Measurements from ENCODE around the gene SLC38A3. TPM values are rescaled to one million over a fixed set of nuclear protein-coding genes. Genes with fewer than 3 reads are reported as not detected.

SLC38A3 gene
- total RNA-seq, 8 experiments from 2014 or later = 0.46 to 9.0 (median 0.85) TPM

DNA sequence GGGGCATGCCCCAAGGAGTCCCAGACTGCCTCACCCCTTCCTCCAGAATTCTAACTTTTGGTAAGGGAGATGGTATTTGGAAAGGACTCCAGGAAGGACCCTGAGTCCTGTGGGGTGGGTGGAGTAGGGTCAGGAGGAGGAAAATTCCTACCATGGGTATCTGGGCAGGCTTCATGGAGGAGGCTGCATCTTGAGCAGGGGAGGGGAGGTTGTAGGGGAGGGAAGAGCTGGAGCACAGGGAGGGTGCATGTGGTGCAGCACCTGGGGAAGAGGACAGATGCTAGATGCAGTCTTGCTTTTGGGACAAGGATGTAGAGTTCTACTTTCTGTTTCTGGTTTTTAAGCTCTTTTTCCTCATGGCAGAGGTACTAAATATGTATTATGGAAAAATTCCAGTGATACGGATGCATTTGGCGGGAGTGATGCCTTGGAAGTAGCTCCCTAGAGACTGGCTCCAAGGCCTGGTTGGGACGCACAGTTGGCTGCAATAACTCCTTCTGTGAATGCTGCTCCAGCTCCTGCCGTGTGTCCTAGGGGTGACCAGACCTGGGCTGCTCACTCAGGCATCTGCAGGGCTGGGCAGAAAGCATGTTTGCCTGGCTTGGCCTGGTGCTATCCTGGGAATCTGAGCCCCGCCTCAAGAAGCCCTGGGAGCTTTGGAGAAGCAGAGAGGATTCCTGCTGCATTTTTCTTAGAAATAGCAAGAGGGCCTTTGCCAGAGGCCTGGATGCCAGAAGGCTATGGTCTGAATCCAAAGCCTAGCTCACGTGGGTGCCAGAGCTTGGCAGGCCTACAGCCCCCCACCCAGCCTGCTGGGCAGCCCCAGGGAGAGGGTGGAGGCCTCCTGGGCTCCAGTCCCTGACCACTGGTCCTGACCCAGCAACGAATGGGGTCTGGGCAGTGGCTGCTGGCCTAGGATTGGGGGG is 39.8 kb upstream of the SLC38A3 start:
- in situ Hi-C loops (cut with MboI; ENCODE audit: low pct_unique_long_range_greater_than_20kb in 2 of 9, low sequenced_read_pairs in 9 of 9, unreplicated experiment in 9 of 9) = no loop called here
- H3K4me3 ChIP-seq = no peak overlapping the region
- H3K4me1 ChIP-seq (replicated peaks in 1 of 2) = peaks cover 24 to 26% of the 10 kb centered on the region in 2 donors
- peak in 4 of 8 experiments; percentile 16 to 72 (median 18) for ATAC-seq (replicated peaks in 6 of 8)
- H3K27ac ChIP-seq = no peak overlapping the region
- WGBS, 10 experiments = 17 to 100% (median 50%) methylated on average over 1 of the region's 7 CpGs; no CpG with 5 or more reads in 6 of the 10 experiments

DNA sequence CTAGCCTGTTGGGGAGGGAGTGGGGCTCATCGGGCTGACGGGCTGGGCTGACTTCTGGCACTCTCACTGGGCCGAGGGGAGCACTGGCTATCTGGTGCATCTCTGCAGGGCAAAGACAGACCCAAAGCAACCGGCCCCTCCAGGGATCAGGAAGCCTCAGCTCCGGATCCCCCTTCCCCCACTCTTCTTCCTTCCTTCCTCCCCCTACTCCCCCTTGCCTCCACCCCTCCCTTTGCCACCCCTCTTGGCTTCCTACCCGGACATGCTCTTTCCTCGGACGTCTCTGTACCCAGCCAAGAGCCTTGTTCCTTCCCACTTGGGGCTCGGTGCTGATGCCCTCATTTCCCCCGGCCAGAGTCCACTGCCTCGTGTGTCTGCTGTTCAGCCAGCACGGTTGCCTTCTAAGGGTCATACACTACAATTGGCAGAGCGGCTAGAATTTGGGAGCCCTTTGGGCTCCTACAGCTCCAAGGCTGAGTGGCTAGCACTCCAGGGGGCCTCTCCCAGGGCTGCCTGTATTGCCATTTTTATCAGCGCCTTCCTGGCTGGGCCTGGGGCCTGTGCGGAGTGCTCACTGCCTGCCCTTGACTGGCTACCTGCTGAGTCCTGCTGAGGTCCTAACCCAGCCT is 39.0 kb upstream of the SLC38A3 start:
- in situ Hi-C loops (cut with MboI; ENCODE audit: low pct_unique_long_range_greater_than_20kb in 2 of 9, low sequenced_read_pairs in 9 of 9, unreplicated experiment in 9 of 9) = no loop called here
- peak in 3 of 8 experiments; percentile 13 to 18 (median 16) for ATAC-seq (replicated peaks in 6 of 8)
- H3K27ac ChIP-seq = no peak overlapping the region
- no peak overlapping the region for H3K4me3 ChIP-seq
- H3K4me1 ChIP-seq (replicated peaks in 1 of 2) = peaks cover 20 to 21% of the 10 kb centered on the region in 2 donors
- WGBS, 10 experiments = 63 to 100% methylated on average over 1 to 4 of the region's 15 CpGs; no CpG with 5 or more reads in 8 of the 10 experiments

DNA sequence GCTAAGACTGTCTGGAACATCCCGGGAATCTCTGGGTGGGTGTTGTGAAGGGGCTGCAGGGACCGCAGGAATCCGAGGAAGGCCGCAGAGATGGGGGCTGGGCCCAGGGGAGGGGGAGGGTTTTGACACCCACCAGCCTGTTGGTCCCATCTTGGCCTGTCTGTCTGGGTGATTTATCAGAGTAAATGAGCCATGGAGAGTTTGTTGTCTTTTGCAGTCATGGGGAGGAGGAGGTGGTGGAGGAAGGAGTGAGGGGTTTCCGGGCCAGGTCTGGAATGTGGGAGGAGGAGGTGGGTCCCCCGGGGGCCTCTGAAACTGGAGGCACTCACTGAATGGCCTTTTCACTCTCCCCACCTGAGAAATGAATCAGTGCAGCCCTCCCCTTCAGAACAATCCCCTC is 38.5 kb upstream of the SLC38A3 start:
- in situ Hi-C loops (cut with MboI; ENCODE audit: low pct_unique_long_range_greater_than_20kb in 2 of 9, low sequenced_read_pairs in 9 of 9, unreplicated experiment in 9 of 9) = no loop called here

DNA sequence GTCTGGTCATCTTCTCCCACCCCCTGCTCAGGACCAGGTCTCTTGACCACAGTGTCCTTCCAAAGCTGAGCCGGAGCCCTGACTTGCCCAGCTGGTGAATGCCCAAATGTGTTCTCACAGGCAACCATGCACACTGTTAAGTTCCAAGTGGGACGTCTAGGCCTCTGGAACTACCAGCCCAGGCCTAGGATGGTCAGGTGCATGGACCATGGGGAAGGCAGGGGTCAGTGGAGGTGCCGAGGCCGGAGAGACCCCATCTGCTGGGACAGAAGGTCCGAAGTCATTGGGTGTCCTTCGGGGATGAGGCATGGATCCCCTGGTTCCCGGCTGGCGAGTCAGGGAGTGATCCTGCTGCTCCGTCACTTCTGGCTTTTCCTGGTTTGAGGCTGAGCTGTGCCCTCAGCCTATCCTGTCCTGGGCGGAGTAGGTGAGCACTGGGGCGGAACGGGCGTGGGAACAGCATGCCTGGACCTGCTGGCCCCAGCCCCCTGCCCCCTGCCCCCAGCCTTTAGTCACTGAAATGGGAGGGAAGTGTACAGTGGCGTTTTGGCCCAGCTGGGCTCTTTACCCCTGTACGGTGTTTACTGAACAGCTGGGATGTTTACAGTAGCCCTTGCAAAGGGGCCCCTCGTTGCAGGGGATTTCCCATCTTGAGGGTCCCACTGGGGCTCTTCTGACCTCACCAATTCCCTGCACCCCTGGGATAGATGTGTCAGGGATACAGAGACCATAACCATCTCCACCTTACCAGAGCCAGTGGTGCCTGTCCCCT is 37.8 kb upstream of the SLC38A3 start:
- peaks cover 20 to 21% of the 10 kb centered on the region in 2 donors for H3K4me1 ChIP-seq (replicated peaks in 1 of 2)
- in situ Hi-C loops (cut with MboI; ENCODE audit: low pct_unique_long_range_greater_than_20kb in 2 of 9, low sequenced_read_pairs in 9 of 9, unreplicated experiment in 9 of 9) = no loop called here
- peak in 4 of 8 experiments; percentile 25 to 46 (median 32) for ATAC-seq (replicated peaks in 6 of 8)
- no peak overlapping the region for H3K27ac ChIP-seq
- whole genome bisulfite sequencing, 10 experiments = 20 to 100% (median 78%) methylated on average over 1 to 7 of the region's 16 CpGs; no CpG with 5 or more reads in 4 of the 10 experiments
- H3K4me3 ChIP-seq = no peak overlapping the region

More for the DNA sequence above, 38.5 kb upstream of the SLC38A3 start:
- 0 to 44% (median 20%) methylated on average over 1 to 3 of the region's 6 CpGs; no CpG with 5 or more reads in 7 of the 10 experiments for WGBS, 10 experiments
- Histone ChIP-seq H3K27ac (no peak overlapping the region), H3K4me1 (replicated peaks in 1 of 2) (peaks cover 20 to 21% of the 10 kb centered on the region in 2 donors), H3K4me3 (no peak overlapping the region)
- ATAC-seq (replicated peaks in 6 of 8) = peak in 3 of 8 experiments; percentile 2 to 16 (median 10)

DNA sequence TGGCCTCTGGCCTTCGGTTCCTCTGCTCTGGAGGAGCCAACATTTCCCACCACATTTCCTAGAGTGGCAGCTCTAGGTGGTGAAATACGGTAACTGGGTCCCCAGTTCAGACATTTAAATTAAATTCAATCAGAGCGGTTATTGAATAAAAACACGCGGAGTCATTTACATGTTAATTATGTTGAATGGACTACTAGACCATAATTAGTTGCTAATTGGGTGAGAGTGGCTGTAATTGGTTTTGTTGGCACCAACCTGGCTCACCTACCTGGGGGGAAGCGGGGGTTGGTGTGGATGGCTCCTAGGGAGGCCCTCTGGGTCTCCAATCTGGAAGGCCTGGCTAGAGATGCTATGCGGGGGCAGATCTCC is 37.2 kb upstream of the SLC38A3 start:
- WGBS, 10 experiments = 0 to 100% (median 70%) methylated on average over 1 to 4 of the region's 7 CpGs; no CpG with 5 or more reads in 2 of the 10 experiments
- ATAC-seq (replicated peaks in 6 of 8) = no peak
- no peak overlapping the region for H3K4me3 ChIP-seq
- peaks cover 20 to 21% of the 10 kb centered on the region in 2 donors for H3K4me1 ChIP-seq (replicated peaks in 1 of 2)
- no peak overlapping the region for H3K27ac ChIP-seq
- in situ Hi-C loops (cut with MboI; ENCODE audit: low pct_unique_long_range_greater_than_20kb in 2 of 9, low sequenced_read_pairs in 9 of 9, unreplicated experiment in 9 of 9) = no loop called here

DNA sequence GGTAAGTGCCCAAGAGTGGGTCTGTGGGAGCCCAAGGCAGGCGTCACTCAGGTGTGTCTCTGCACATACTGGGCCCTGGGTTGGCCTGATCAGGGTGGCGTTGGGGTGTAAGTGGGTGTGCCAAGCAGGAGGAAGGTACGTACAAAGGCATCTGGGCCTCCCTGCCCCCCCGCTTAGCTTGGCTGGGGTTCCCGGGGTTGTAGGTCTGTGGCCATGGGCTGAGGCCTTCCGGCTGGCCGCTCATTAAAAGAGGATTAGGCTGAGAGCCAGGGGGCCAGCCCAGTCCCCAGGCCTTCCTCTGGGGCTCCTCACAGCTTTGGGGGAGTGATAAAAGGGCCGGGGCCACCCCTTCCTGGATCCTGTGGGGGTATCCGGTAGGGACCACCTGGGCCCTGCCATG is 36.7 kb upstream of the SLC38A3 start:
- ATAC-seq (replicated peaks in 6 of 8) = no peak
- no peak overlapping the region for H3K4me3 ChIP-seq
- peaks cover 20 to 21% of the 10 kb centered on the region in 2 donors for H3K4me1 ChIP-seq (replicated peaks in 1 of 2)
- 80 to 100% (median 87%) methylated on average over 1 to 8 of the region's 9 CpGs; no CpG with 5 or more reads in 7 of the 10 experiments for WGBS, 10 experiments
- in situ Hi-C loops (cut with MboI; ENCODE audit: low pct_unique_long_range_greater_than_20kb in 2 of 9, low sequenced_read_pairs in 9 of 9, unreplicated experiment in 9 of 9) = no loop called here
- no peak overlapping the region for H3K27ac ChIP-seq

DNA sequence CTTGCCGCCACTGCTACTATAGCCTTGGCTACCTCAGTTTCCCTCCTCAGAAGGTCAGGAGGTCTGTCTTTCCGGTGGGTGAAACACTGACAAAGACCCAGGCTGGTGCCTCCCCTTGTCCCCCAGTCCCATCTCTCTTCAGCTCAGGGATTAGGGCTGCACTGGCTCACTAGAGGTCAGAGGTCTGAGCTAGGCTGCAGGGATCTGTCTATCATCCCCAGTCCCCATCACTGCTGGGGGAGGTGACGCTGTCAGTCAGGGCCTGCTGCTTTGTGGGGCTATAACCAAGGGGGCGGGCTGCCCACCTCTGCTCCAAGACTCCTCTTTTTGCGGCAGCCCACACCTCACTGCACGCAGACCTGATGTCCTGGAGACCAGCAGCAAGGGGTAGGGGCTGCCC is 36.3 kb upstream of the SLC38A3 start:
- Histone ChIP-seq H3K27ac (no peak overlapping the region), H3K4me1 (replicated peaks in 1 of 2) (peaks cover 20 to 21% of the 10 kb centered on the region in 2 donors), H3K4me3 (no peak overlapping the region)
- WGBS, 10 experiments = 100% methylated on average over 1 to 2 of the region's 6 CpGs; no CpG with 5 or more reads in 8 of the 10 experiments
- ATAC-seq (replicated peaks in 6 of 8) = no peak
- in situ Hi-C loops (cut with MboI; ENCODE audit: low pct_unique_long_range_greater_than_20kb in 2 of 9, low sequenced_read_pairs in 9 of 9, unreplicated experiment in 9 of 9) = no loop called here

DNA sequence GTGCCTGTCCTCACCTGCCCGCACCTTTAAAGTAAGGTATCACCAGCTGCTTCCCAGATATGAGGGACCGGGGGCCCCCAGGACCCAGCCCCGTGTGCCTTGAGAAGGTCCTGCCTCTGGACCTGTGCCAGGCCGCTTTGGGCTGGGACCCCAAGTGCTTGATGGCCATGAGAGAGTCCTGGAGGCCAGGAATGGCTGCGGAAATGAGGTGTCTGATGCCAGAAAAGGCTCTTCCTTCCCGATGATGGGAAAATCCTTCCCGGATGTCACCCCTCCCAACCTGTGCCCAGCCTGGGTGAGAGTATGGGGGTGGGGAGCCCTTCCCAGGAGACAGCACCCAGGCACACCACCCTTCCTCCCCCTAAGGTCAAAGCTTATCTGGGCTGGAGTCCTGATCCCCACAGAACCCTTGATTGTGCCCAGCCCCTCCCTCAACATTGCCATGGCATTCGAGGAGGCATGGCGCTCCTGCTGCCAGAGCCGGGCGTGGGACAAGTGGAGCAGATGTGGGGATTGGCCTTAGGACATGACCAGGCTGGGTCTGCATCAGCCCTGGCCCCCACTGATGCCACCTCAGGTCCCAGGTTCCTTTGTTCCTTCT is 35.7 kb upstream of the SLC38A3 start:
- in situ Hi-C loops (cut with MboI; ENCODE audit: low pct_unique_long_range_greater_than_20kb in 2 of 9, low sequenced_read_pairs in 9 of 9, unreplicated experiment in 9 of 9) = no loop called here
- 41 to 89% (median 71%) methylated on average over 1 to 6 of the region's 11 CpGs; no CpG with 5 or more reads in 6 of the 10 experiments for WGBS, 10 experiments
- no peak for ATAC-seq (replicated peaks in 6 of 8)
- no peak overlapping the region for H3K27ac ChIP-seq
- no peak overlapping the region for H3K4me3 ChIP-seq
- peaks cover 20 to 21% of the 10 kb centered on the region in 2 donors for H3K4me1 ChIP-seq (replicated peaks in 1 of 2)

DNA sequence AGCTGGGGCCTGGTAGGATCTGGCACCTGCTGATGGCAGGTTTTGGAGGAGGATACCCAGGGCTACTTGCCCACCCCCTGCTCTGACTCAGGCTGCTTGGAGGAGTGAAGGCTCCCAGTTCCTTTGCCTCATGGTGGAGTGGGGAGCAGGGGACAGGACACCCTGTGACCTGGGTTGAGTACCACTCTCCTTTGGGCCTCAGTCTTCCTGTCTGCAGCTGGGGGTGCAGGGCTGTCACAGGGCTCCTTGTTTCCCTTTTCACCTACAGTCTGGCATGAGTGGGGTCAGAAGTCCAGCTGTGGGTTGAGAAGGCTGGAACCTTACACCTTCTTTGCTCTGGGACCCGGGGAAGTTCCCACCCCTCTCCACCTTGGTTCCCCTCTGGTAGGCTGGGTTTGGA is 35.2 kb upstream of the SLC38A3 start:
- Histone ChIP-seq H3K27ac (no peak overlapping the region), H3K4me1 (replicated peaks in 1 of 2) (peaks cover 20 to 21% of the 10 kb centered on the region in 2 donors), H3K4me3 (no peak overlapping the region)
- no peak for ATAC-seq (replicated peaks in 6 of 8)
- in situ Hi-C loops (cut with MboI; ENCODE audit: low pct_unique_long_range_greater_than_20kb in 2 of 9, low sequenced_read_pairs in 9 of 9, unreplicated experiment in 9 of 9) = no loop called here
- WGBS, 10 experiments = no CpG with 5 or more reads among the region's 1 CpG

DNA sequence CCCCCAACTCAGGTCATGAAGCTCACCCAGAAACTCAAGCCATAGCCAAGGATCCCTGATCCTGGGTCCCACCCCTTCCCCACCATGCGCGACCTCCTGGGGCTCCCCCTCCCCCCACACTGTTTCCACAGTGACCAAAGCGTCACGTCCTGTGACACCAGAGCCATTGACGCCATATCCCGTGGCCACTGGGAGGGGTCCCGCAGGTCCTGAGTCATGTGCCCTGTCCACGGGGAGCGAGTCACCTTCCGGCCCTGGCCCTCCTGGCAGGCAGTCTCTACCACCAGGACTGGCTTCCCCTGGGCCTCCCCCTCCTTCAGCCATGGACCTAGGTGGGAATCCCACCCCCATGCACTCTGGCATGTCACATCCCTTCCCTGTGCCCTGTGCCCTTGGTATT is 34.4 kb upstream of the SLC38A3 start:
- H3K4me1 ChIP-seq (replicated peaks in 1 of 2) = peaks cover 16 to 20% of the 10 kb centered on the region in 2 donors
- 83 to 100% methylated on average over 1 to 2 of the region's 10 CpGs; no CpG with 5 or more reads in 8 of the 10 experiments for WGBS, 10 experiments
- H3K4me3 ChIP-seq = no peak overlapping the region
- peak in 2 of 8 experiments; percentile 27 to 38 for ATAC-seq (replicated peaks in 6 of 8)
- no peak overlapping the region for H3K27ac ChIP-seq
- in situ Hi-C loops (cut with MboI; ENCODE audit: low pct_unique_long_range_greater_than_20kb in 2 of 9, low sequenced_read_pairs in 9 of 9, unreplicated experiment in 9 of 9) = no loop called here

DNA sequence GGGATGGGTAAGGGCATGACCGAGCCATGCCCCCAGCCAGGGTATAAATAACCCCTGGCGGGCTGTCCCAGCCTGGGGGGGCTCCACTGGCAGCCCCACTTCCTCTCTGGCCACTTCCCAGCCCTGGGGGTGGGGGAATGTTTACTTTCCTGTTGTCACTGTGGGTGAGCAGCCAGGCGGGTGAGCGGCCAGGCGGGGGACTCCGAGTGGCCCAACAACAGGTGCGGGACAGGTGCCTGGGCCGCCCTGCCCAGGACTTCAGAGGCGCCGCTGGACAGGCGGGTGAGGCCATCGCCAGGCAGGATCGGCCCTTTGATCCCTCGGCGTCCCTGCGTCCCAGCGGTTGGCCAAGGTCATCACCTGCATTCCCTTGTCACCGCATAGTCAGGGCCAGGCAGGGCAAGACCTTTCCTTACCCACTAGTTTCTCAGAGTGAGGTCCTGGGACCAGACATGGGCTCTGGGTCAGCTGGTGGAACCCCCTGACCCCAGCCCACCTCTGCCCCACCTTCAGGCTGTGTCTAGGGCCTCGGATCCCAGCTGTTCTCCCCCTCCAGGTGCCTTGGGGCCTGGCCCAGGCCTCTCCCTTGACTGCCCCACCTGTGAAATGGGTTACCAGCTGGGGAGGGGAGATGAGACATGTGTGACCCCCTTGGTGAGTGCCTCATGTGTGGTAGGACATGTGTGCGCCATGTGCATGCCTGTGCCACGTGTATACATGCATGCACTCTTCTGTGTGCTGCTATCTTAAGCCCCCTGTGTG is 33.4 kb upstream of the SLC38A3 start:
- WGBS, 10 experiments = 93 to 100% (median 93%) methylated on average over 3 to 5 of the region's 21 CpGs; no CpG with 5 or more reads in 7 of the 10 experiments
- H3K27ac ChIP-seq = no peak overlapping the region
- H3K4me1 ChIP-seq (replicated peaks in 1 of 2) = peaks cover 6 to 10% of the 10 kb centered on the region in 2 donors
- no peak overlapping the region for H3K4me3 ChIP-seq
- peak in 1 of 8 experiments; percentile 27 for ATAC-seq (replicated peaks in 6 of 8)
- in situ Hi-C loops (cut with MboI; ENCODE audit: low pct_unique_long_range_greater_than_20kb in 2 of 9, low sequenced_read_pairs in 9 of 9, unreplicated experiment in 9 of 9) = no loop called here

Data from motor neuron (in vitro differentiated cells).